Upper lobe of left lung (tissue), 6 donors: ENCODE results near the gene PTPRN2. TPM values are rescaled to one million over a fixed set of nuclear protein-coding genes. Genes with fewer than 3 reads are reported as not detected.
A peak's percentile ranks its signal among the peaks of the same experiment; 100 is the strongest.
"Not testable (repeated sequence)": the region's sequence is repeated elsewhere in the genome, so short reads cannot be mapped to it uniquely, and the experiment has no call there.

Experiments
- ATAC-seq, 2 donors: fragments of 200-7000 bp; cut with Tn5 transposase; one replicate each; pipeline ENCODE4 v1.9.1; 2022; ENCODE audit warnings: mild to moderate bottlenecking in 2 of 2, moderate library complexity in 2 of 2; ENCODE audit not compliant: low FRiP score in 2 of 2
- DNase-seq, 2 donors: peaks; one replicate each; pipeline ENCODE4 v3.0.0-alpha.2; 2019 to 2020
- H3K27ac ChIP-seq, 4 donors: fragments of 200-600 bp; sonication (generic); one replicate each; pipeline ENCODE4 v1.5.1; 2016 to 2019
- H3K27me3 ChIP-seq, 4 donors: fragments of 200-600 bp; sonication (generic); one replicate each; pipeline ENCODE4 v1.5.1; 2017 to 2019
- H3K36me3 ChIP-seq, 4 donors: fragments of 200-600 bp; sonication (generic); one replicate each; pipeline ENCODE4 v1.5.1; 2016 to 2019
- H3K4me1 ChIP-seq, 4 donors: fragments of 200-600 bp; sonication (generic); one replicate each; pipeline ENCODE4 v1.5.1; 2018 to 2019
- H3K4me3 ChIP-seq, 4 donors: fragments of 200-600 bp; sonication (generic); one replicate each; pipeline ENCODE4 v1.5.1; 2017 to 2019; ENCODE audit warnings: mild to moderate bottlenecking in 2 of 4, moderate library complexity in 1 of 4
- H3K9me3 ChIP-seq, 4 donors: fragments of 200-600 bp; sonication (generic); one replicate each; pipeline ENCODE4 v1.5.1; 2018 to 2019
- EP300 ChIP-seq, 4 donors: sonication (generic); formaldehyde crosslinking; IDR thresholded peaks; one replicate each; pipeline ENCODE4 v1.5.1; 2017; ENCODE audit warnings: antibody characterized with exemption in 4 of 4, control low read depth in 2 of 4
- POLR2A ChIP-seq, 4 donors: fragments of 450-650 bp; IDR thresholded peaks; one replicate each; pipeline ENCODE4 v1.5.1; 2016 to 2017; ENCODE audit warnings: antibody characterized with exemption in 4 of 4, mild to moderate bottlenecking in 2 of 4
- POLR2AphosphoS5 ChIP-seq, 2 donors: sonication (generic); formaldehyde crosslinking; IDR thresholded peaks; one replicate each; pipeline ENCODE4 v1.5.1; 2017; ENCODE audit warnings: antibody characterized with exemption in 2 of 2
- WGBS, 2 donors: methylation state at CpG; one replicate each; pipeline ENCODE4 v1.1.5; 2017 to 2018; 5-methylcytosine and 5-hydroxymethylcytosine counted together
- total RNA-seq, 6 donors: library from RNA; depleted of rRNA in 4 of 6; stranded (reverse); fragments of >200 nt in 4 of 6; gene quantifications; one replicate each; pipeline versions ENCODE4 v1.1.0 to v1.2.1, GENCODE V29; 2016 to 2021
- TF ChIP-seq, protein P1 (sequence below), 6 experiments: fragments of 450-650 bp in 4 of 6; fragments of 200-600 bp in 2 of 6; sonication (generic) in 2 of 6; IDR thresholded peaks; one replicate each; pipeline ENCODE4 v1.5.1; 2016 to 2019; ENCODE audit warnings: antibody characterized with exemption in 6 of 6
- donor health status: DM: no; HTN: no; CAD: no; lungs with moderate emphysema.
- donor health status: DM: no; HTN: yes; CAD: no; lungs with severe emphysema.

The PTPRN2 gene
- total RNA-seq, 6 donors from 2014 or later, result 3.3 to 7.9 (median 5.2) TPM

DNA sequence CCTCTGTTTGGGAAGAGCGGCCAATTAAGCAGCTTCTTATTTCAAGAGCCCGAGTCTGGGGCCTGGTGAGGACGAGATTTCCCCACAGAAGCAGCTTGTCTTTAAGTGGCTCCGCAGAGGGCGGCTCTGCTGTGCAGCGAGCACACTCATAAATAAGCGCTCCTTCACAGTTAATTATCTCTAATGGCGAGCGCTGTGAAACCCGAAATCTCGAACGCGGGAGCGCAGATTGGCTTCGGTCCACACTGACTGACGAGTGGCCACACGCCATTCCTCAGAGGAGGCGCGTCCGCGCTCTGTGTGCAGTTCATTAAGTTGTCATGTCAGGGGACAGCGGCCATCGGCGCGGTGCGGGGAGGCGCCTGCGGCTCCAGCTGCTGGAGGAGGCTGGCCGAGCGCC lies 689.9 kb downstream of the PTPRN2 start:
- TF ChIP-seq EP300 (IDR thresholded peaks at IDR 0.05) (no peak), POLR2A (IDR thresholded peaks at IDR 0.05) (no peak), POLR2AphosphoS5 (IDR thresholded peaks at IDR 0.05) (no peak)
- TF ChIP-seq, protein P1, sequence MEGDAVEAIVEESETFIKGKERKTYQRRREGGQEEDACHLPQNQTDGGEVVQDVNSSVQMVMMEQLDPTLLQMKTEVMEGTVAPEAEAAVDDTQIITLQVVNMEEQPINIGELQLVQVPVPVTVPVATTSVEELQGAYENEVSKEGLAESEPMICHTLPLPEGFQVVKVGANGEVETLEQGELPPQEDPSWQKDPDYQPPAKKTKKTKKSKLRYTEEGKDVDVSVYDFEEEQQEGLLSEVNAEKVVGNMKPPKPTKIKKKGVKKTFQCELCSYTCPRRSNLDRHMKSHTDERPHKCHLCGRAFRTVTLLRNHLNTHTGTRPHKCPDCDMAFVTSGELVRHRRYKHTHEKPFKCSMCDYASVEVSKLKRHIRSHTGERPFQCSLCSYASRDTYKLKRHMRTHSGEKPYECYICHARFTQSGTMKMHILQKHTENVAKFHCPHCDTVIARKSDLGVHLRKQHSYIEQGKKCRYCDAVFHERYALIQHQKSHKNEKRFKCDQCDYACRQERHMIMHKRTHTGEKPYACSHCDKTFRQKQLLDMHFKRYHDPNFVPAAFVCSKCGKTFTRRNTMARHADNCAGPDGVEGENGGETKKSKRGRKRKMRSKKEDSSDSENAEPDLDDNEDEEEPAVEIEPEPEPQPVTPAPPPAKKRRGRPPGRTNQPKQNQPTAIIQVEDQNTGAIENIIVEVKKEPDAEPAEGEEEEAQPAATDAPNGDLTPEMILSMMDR (IDR thresholded peaks at IDR 0.05), result no peak
- H3K9me3 ChIP-seq, result no peaks in the 10 kb centered on the region
- WGBS, 2 donors, result 84 to 90% methylated on average over 24 to 30 of the region's 30 CpGs
- ATAC-seq (no peak), DNase-seq (peak in 1 of 2 donors; percentile 79)
- H3K36me3 ChIP-seq, result no peaks in the 10 kb centered on the region
- no peaks in the 10 kb centered on the region for H3K27me3 ChIP-seq
- no peak overlapping the region for H3K4me3 ChIP-seq
- no peak overlapping the region for H3K27ac ChIP-seq
- no peaks in the 10 kb centered on the region for H3K4me1 ChIP-seq

DNA sequence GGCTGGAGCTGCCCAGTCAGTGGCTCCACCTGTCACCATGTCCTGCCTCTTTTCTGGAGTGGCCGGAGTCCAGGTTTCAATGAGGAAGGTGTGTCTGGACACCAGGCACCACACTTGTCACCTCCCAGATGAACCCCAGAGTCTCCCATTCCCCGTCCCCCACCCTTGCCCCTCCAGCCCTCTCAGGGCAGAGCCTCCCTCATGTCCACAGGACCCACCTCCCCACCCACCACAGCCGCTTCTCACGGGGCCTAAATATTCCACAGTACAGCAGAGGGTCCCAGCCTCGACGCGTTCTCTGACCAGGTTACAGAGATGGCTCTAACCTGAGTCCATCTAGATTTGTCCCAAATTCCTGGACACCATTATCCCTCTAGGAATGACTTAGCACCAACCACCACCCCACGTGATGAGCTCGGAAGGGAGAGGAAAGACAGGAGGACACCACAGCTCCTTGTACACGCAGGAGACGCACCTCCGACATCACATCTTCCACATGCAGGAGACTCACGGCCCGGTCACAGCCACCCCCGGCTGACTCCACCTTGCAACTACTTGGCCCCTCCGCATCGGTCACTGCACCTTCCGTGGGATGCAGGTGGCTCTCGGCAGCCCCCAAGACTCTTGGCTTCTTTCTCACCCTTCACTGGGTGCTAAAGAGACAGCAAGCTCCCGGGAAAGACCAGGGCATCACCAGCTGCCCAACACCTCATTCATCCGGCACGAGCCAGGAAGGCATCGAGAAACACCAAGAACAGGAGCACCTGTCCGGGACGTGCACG lies 690.7 kb downstream of the PTPRN2 start:
- TF ChIP-seq POLR2A (IDR thresholded peaks at IDR 0.05) (no peak), EP300 (IDR thresholded peaks at IDR 0.05) (no peak), POLR2AphosphoS5 (IDR thresholded peaks at IDR 0.05) (no peak)
- TF ChIP-seq, protein P1 (IDR thresholded peaks at IDR 0.05), result no peak
- Histone ChIP-seq H3K36me3 (no peaks in the 10 kb centered on the region), H3K27ac (no peak overlapping the region), H3K4me3 (no peak overlapping the region), H3K4me1 (no peaks in the 10 kb centered on the region), H3K27me3 (no peaks in the 10 kb centered on the region), H3K9me3 (no peaks in the 10 kb centered on the region)
- WGBS, 2 donors, result 82 to 88% methylated on average over 18 to 26 of the region's 26 CpGs
- no peak for DNase-seq
- ATAC-seq, result peak in 1 of 2 donors; percentile 41

DNA sequence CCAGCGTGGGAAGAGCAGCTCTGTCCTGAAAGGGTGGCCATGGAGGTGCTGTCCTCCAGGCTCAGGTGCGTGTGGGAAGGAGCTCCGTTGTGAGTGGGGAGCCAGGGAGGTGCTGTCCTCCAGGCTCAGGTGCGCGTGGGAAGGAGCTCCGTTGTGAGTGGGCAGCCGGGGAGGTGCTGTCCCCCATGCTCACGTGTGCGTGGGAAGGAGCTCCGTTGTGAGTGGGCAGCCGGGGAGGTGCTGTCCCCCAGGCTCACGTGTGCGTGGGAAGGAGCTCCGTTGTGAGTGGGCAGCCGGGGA lies 691.3 kb downstream of the PTPRN2 start:
- not testable (repeated sequence) for H3K4me1 ChIP-seq, H3K27me3 ChIP-seq, H3K9me3 ChIP-seq, ATAC-seq, DNase-seq, H3K27ac ChIP-seq, H3K4me3 ChIP-seq, H3K36me3 ChIP-seq
- 92 to 93% methylated on average over 14 to 15 of the region's 15 CpGs for WGBS, 2 donors

DNA sequence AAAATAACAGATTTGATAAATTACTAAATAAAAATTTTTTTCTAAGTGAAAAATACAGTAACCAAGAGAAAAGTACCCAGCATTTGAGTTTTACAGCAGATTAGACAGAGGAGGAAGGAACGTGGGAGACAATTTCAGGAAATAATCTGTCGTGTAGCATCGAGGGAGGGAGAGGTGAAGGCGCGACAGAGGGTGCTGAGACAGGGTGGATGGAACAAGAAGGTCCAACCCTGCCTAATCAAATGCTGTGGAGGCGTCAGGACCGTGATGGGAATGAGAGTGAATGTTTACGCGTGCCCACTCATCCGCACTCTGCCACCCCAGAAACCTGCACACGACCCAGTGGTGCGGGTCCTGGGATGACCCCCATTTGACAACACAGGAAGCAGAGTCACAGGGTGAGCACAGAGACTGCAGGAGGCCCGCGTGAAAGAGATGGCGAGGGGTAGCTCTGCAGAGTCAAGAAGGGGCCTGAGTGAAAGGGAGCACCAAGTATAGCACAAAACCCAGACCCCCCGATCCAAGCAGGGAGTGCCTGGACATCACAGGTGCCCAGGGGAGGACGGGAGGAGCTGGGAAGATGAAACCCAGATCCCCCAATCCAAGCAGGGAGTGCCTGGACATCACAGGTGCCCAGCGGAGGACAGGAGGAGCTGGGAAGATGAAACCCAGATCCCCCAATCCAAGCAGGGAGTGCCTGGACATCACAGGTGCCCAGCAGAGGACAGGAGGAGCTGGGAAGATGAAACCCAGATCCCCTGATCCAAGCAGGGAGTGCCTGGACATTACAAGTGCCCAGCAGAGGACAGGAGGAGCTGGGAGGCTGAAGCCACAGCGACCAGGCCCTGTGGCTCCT lies 691.9 kb downstream of the PTPRN2 start:
- no peaks in the 10 kb centered on the region for H3K36me3 ChIP-seq
- TF ChIP-seq POLR2A (IDR thresholded peaks at IDR 0.05), result no peak
- no peak for TF ChIP-seq POLR2AphosphoS5 (IDR thresholded peaks at IDR 0.05)
- TF ChIP-seq, protein P1 (IDR thresholded peaks at IDR 0.05), result no peak
- no peak for TF ChIP-seq EP300 (IDR thresholded peaks at IDR 0.05)
- H3K9me3 ChIP-seq, result no peaks in the 10 kb centered on the region
- no peak overlapping the region for H3K4me3 ChIP-seq
- no peaks in the 10 kb centered on the region for H3K27me3 ChIP-seq
- DNase-seq (no peak), ATAC-seq (no peak)
- H3K27ac ChIP-seq, result no peak overlapping the region
- WGBS, 2 donors, result 68 to 74% methylated on average over 18 of the region's 19 CpGs
- H3K4me1 ChIP-seq, result no peaks in the 10 kb centered on the region

DNA sequence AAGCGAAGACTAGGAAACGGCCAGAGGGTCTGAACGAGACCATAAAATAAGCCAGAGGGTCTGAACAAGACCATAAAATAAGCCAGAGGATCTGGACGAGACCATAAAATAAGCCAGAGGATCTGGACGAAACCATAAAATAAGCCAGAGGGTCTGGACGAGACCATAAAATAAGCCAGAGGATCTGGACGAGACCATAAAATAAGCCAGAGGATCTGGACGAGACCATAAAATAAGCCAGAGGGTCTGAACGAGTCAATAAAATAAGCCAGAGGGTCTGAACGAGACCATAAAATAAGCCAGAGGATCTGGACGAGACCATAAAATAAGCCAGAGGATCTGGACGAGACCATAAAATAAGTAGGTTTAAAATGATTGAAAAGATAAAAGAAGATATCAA lies 692.5 kb downstream of the PTPRN2 start:
- H3K36me3 ChIP-seq, H3K4me3 ChIP-seq, H3K27me3 ChIP-seq, DNase-seq, H3K9me3 ChIP-seq, H3K4me1 ChIP-seq, ATAC-seq, H3K27ac ChIP-seq: not testable (repeated sequence)
- WGBS, 2 donors, result 82 to 86% methylated on average over 12 of the region's 12 CpGs
